Kidney (tissue), 14 donors: ENCODE results near the gene ENTREP1. TPM values are rescaled to one million over a fixed set of nuclear protein-coding genes. Genes with fewer than 3 reads are reported as not detected.

Experiments used
- DNase-seq, 5 donors: peaks; one replicate each; pipeline ENCODE4 v3.0.0-alpha.2; 2013 to 2020
- FAIRE-seq: peaks from 2 replicates; lab custom pipeline; 2012; peaks lifted over from hg19 to GRCh38; lab: Jason Lieb, UNC
- H3K27ac ChIP-seq, 2 donors: one replicate each; pipeline ENCODE4 v1.7.0; 2013; ENCODE audit warnings: low read depth in 2 of 2, low read length in 2 of 2, inconsistent platforms in 1 of 2
- H3K27me3 ChIP-seq: one replicate; pipeline ENCODE4 v1.7.1; 2013; ENCODE audit warnings: low read length, inconsistent platforms; ENCODE audit not compliant: control insufficient read depth, insufficient read depth
- H3K36me3 ChIP-seq, 3 donors: one replicate each; pipeline versions ENCODE4 v1.7.0 to v1.7.1; 2013; ENCODE audit warnings: low read length in 3 of 3, control low read depth in 1 of 3, inconsistent platforms in 1 of 3; ENCODE audit not compliant: insufficient read depth in 3 of 3, control insufficient read depth in 2 of 3
- H3K4me1 ChIP-seq, 3 donors: one replicate each; pipeline versions ENCODE4 v1.7.0 to v1.7.1; 2013; ENCODE audit warnings: low read length in 3 of 3, inconsistent platforms in 1 of 3, low read depth in 1 of 3; ENCODE audit not compliant: control insufficient read depth in 2 of 3, insufficient read depth in 2 of 3
- H3K4me3 ChIP-seq, 3 donors: one replicate each; pipeline versions ENCODE4 v1.7.0 to v1.8.1; 2013; ENCODE audit warnings: low read length in 3 of 3, control low read depth in 1 of 3, inconsistent platforms in 1 of 3
- H3K9ac ChIP-seq, 3 donors: one replicate each; pipeline versions ENCODE4 v1.7.0 to v1.7.1; 2013; ENCODE audit warnings: low read length in 3 of 3, control low read depth in 1 of 3, inconsistent platforms in 1 of 3
- H3K9me3 ChIP-seq, 3 donors: one replicate each; pipeline versions ENCODE4 v1.7.0 to v1.7.1; 2013; ENCODE audit warnings: low read length in 3 of 3, control low read depth in 1 of 3, inconsistent platforms in 1 of 3; ENCODE audit not compliant: control insufficient read depth in 2 of 3, insufficient read depth in 1 of 3
- CTCF ChIP-seq: IDR thresholded peaks from 3 replicates; pipeline ENCODE4 v1.5.1; 2012; ENCODE audit warnings: mild to moderate bottlenecking, moderate library complexity, borderline replicate concordance; ENCODE audit not compliant: insufficient read depth; ENCODE audit errors: extremely low read depth
- intact Hi-C: fragments of 100-400 bp; cut with DNase I; formaldehyde crosslinking; loops from one replicate; pipeline ENCODE4 v1.11.1; 2022
- polyA plus RNA-seq: library from polyadenylated mRNA; stranded (reverse); fragments of 350-450 nt; fragmentation: Illumina TruSeq; extraction: RNeasy Lipid Tissue Mini Kit (QIAGEN cat#74804); gene quantifications from one replicate; pipeline ENCODE4 v1.2.3, GENCODE V29; 2014; ENCODE audit warnings: low read depth, low replicate concordance; ENCODE audit not compliant: insufficient read depth
- total RNA-seq: library from RNA; stranded (reverse); fragmentation: NEBNext Ultra II Directional; extraction: Animal tissue kit (Norgen Biotek cat#: 25700); gene quantifications from one replicate; pipeline ENCODE4 v1.2.1, GENCODE V29; 2021
- donor health status: control.
- donor health status: control.
- donor health status: control.
- donor health status: control.
- donor health status: control.
- donor health status: DM: yes; HTN: yes; CAD: no.
- donor health status: Normal renal cell carcinoma (clear cell type).

The ENTREP1 gene
- total and polyA plus RNA-seq, 2 donors from 2014 or later, result 7.5 to 8.6 TPM

GRCh38 chr9:69376651-69377050 is 51.6 kb downstream of the ENTREP1 start:
- no peak overlapping the region for H3K9ac ChIP-seq
- no peak for FAIRE-seq
- intact Hi-C loops, result no loop called here

GRCh38 chr9:69377291-69377690 is 52.3 kb downstream of the ENTREP1 start:
- intact Hi-C loops, result no loop called here
- Histone ChIP-seq H3K27me3 (no peaks in the 10 kb centered on the region), H3K27ac (no peak overlapping the region), H3K9ac (no peak overlapping the region), H3K4me1 (no peaks in the 10 kb centered on the region), H3K4me3 (no peak overlapping the region), H3K9me3 (no peaks in the 10 kb centered on the region), H3K36me3 (no peaks in the 10 kb centered on the region)
- DNase-seq, result no peak
- FAIRE-seq, result no peak
- TF ChIP-seq CTCF, result no peak

More at GRCh38 chr9:69376651-69377050, 51.6 kb downstream of the ENTREP1 start:
- DNase-seq, result no peak
- Histone ChIP-seq H3K36me3 (no peaks in the 10 kb centered on the region), H3K27ac (no peak overlapping the region), H3K4me1 (no peaks in the 10 kb centered on the region), H3K27me3 (no peaks in the 10 kb centered on the region), H3K4me3 (no peak overlapping the region), H3K9me3 (no peaks in the 10 kb centered on the region)
- no peak for TF ChIP-seq CTCF

- intact Hi-C loops, result no loop called here
- Histone ChIP-seq H3K9ac (no peak overlapping the region), H3K36me3 (no peaks in the 10 kb centered on the region), H3K27me3 (no peaks in the 10 kb centered on the region), H3K4me3 (no peak overlapping the region), H3K27ac (no peak overlapping the region), H3K4me1 (no peaks in the 10 kb centered on the region), H3K9me3 (no peaks in the 10 kb centered on the region)
- no peak for TF ChIP-seq CTCF
- DNase-seq (no peak), FAIRE-seq (no peak)
These were observed 53.0 kb downstream of the ENTREP1 start for GRCh38 chr9:69377981-69378380.

- Histone ChIP-seq H3K36me3 (no peaks in the 10 kb centered on the region), H3K9me3 (no peaks in the 10 kb centered on the region), H3K9ac (no peak overlapping the region), H3K27me3 (no peaks in the 10 kb centered on the region), H3K4me3 (no peak overlapping the region), H3K27ac (no peak overlapping the region), H3K4me1 (no peaks in the 10 kb centered on the region)
- FAIRE-seq (no peak), DNase-seq (no peak)
- no peak for TF ChIP-seq CTCF
- intact Hi-C loops, result no loop called here
These were observed 54.4 kb downstream of the ENTREP1 start for GRCh38 chr9:69379270-69379982.
